Measurements from ENCODE around the gene ENAH.

GRCh38 chr1:225612287-225612686 is 40.6 kb downstream of the ENAH start:
- TF ChIP-seq, protein P1, sequence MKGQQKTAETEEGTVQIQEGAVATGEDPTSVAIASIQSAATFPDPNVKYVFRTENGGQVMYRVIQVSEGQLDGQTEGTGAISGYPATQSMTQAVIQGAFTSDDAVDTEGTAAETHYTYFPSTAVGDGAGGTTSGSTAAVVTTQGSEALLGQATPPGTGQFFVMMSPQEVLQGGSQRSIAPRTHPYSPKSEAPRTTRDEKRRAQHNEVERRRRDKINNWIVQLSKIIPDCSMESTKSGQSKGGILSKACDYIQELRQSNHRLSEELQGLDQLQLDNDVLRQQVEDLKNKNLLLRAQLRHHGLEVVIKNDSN (IDR thresholded peaks at IDR 0.05): no peak
- no peak for TF ChIP-seq TAF1 (IDR thresholded peaks at IDR 0.05; ENCODE audit: low read depth)
- TF ChIP-seq EGR1 (IDR thresholded peaks at IDR 0.05): no peak
- no peak for TF ChIP-seq RAD21 (IDR thresholded peaks at IDR 0.05; ENCODE audit: low read depth)
- no peak for TF ChIP-seq MAX (IDR thresholded peaks at IDR 0.05)
- TF ChIP-seq CREB1 (IDR thresholded peaks at IDR 0.05; ENCODE audit: low read depth): no peak
- no peak for TF ChIP-seq EP300 (IDR thresholded peaks at IDR 0.05; ENCODE audit: borderline replicate concordance)
- TF ChIP-seq REST (IDR thresholded peaks at IDR 0.05; ENCODE audit: low read depth): no peak
- no peak for TF ChIP-seq NFIC (IDR thresholded peaks at IDR 0.05)
- peak; percentile 66 for TF ChIP-seq CEBPB (IDR thresholded peaks at IDR 0.05)

Measured in Ishikawa (cell line).